ENCODE measurements around the gene MARCHF11. TPM values are rescaled to one million over a fixed set of nuclear protein-coding genes. Genes with fewer than 3 reads are reported as not detected.

MARCHF11 gene
- polyA plus RNA-seq, 3 donors: not detected

- no peaks in the 10 kb centered on the region for H4K20me1 ChIP-seq (ENCODE audit: insufficient read depth, low read length)
- H3K79me2 ChIP-seq (ENCODE audit: insufficient read depth, low read length): no peaks in the 10 kb centered on the region
- no peak overlapping the region for H3K4me2 ChIP-seq (replicated peaks; ENCODE audit: extremely low read depth, low read length, poor library complexity, severe bottlenecking)
- DNase-seq: no peak
- H3K4me1 ChIP-seq (ENCODE audit: control insufficient read depth in 1 of 2, insufficient read depth in 2 of 2, low read length in 2 of 2): no peaks in the 10 kb centered on the region
- H3K27me3 ChIP-seq (ENCODE audit: control insufficient read depth in 2 of 2, insufficient read depth in 2 of 2, low read length in 2 of 2): no peaks in the 10 kb centered on the region
- intact Hi-C loops (cut with micrococcal nuclease): no loop called here
- no peaks in the 10 kb centered on the region for H3K36me3 Mint-ChIP-seq
- peaks cover 20 to 24% of the 10 kb centered on the region in 2 donors for H3K9me3 ChIP-seq (replicated peaks in 1 of 2; ENCODE audit: control insufficient read depth in 1 of 2, insufficient read depth in 1 of 2, low read length in 2 of 2)
- no peak overlapping the region for H3K4me3 Mint-ChIP-seq
- no peak overlapping the region for H3K27ac ChIP-seq (ENCODE audit: low read depth in 1 of 2, low read length in 2 of 2)
- H3K36me3 ChIP-seq (replicated peaks in 1 of 2; ENCODE audit: control insufficient read depth in 1 of 2, insufficient read depth in 2 of 2, low read length in 2 of 2): no peaks in the 10 kb centered on the region
- no CpG with 5 or more reads among the region's 5 CpGs for WGBS (ENCODE audit: insufficient coverage)
- H3K9me3 Mint-ChIP-seq: peaks cover 0 to 17% (median 7%) of the 10 kb centered on the region in 7 donors
- H2AFZ ChIP-seq (ENCODE audit: insufficient read depth, low read depth, low read length, poor library complexity, severe bottlenecking): no peak overlapping the region
- H3K4me1 Mint-ChIP-seq: no peaks in the 10 kb centered on the region
- peaks cover 0 to 1% (median 0%) of the 10 kb centered on the region in 3 donors for H3K27me3 Mint-ChIP-seq (ENCODE audit: low read depth in 3 of 3)
- H3K4me3 ChIP-seq (replicated peaks in 1 of 3; ENCODE audit: low read depth in 2 of 3, low read length in 3 of 3): no peak overlapping the region
- no peak for TF ChIP-seq CTCF (IDR thresholded peaks at IDR 0.05)
- no peak overlapping the region for H3K27ac Mint-ChIP-seq
- H3K9ac ChIP-seq (ENCODE audit: insufficient read depth, low read length, poor library complexity, severe bottlenecking): no peak overlapping the region
Measured at GRCh38 chr5:16043349-16043965, 136.1 kb downstream of the MARCHF11 start.

GRCh38 chr5:16037121-16037845, 142.3 kb downstream of the MARCHF11 start:
- peaks cover 0 to 25% of the 10 kb centered on the region in 2 donors for H3K9me3 ChIP-seq (replicated peaks in 1 of 2; ENCODE audit: control insufficient read depth in 1 of 2, insufficient read depth in 1 of 2, low read length in 2 of 2)
- Mint-ChIP-seq H3K4me1 (no peaks in the 10 kb centered on the region), H3K27ac (no peak overlapping the region), H3K27me3 (ENCODE audit: low read depth in 3 of 3) (peaks cover 0 to 1% (median 0%) of the 10 kb centered on the region in 3 donors), H3K4me3 (no peak overlapping the region), H3K9me3 (peaks cover 0 to 19% (median 9%) of the 10 kb centered on the region in 7 donors), H3K36me3 (no peaks in the 10 kb centered on the region)
- H3K4me2 ChIP-seq (replicated peaks; ENCODE audit: extremely low read depth, low read length, poor library complexity, severe bottlenecking): no peak overlapping the region
- H3K79me2 ChIP-seq (ENCODE audit: insufficient read depth, low read length): no peaks in the 10 kb centered on the region
- no peak overlapping the region for H2AFZ ChIP-seq (ENCODE audit: insufficient read depth, low read depth, low read length, poor library complexity, severe bottlenecking)
- no peak for DNase-seq
- H3K27me3 ChIP-seq (ENCODE audit: control insufficient read depth in 2 of 2, insufficient read depth in 2 of 2, low read length in 2 of 2): no peaks in the 10 kb centered on the region
- no peak overlapping the region for H3K27ac ChIP-seq (ENCODE audit: low read depth in 1 of 2, low read length in 2 of 2)
- H3K9ac ChIP-seq (ENCODE audit: insufficient read depth, low read length, poor library complexity, severe bottlenecking): no peak overlapping the region
- 93% methylated on average over 3 of the region's 8 CpGs for WGBS (ENCODE audit: insufficient coverage)
- H4K20me1 ChIP-seq (ENCODE audit: insufficient read depth, low read length): no peaks in the 10 kb centered on the region
- no peaks in the 10 kb centered on the region for H3K36me3 ChIP-seq (replicated peaks in 1 of 2; ENCODE audit: control insufficient read depth in 1 of 2, insufficient read depth in 2 of 2, low read length in 2 of 2)
- no peaks in the 10 kb centered on the region for H3K4me1 ChIP-seq (ENCODE audit: control insufficient read depth in 1 of 2, insufficient read depth in 2 of 2, low read length in 2 of 2)
- H3K4me3 ChIP-seq (replicated peaks in 1 of 3; ENCODE audit: low read depth in 2 of 3, low read length in 3 of 3): no peak overlapping the region
- intact Hi-C loops (cut with micrococcal nuclease): no loop called here
- no peak for TF ChIP-seq CTCF (IDR thresholded peaks at IDR 0.05)
